Uterus (tissue), 4 donors: ENCODE data around the gene UCK1. TPM values are rescaled to one million over a fixed set of nuclear protein-coding genes. Genes with fewer than 3 reads are reported as not detected.
A peak's percentile ranks its signal among the peaks of the same experiment; 100 is the strongest.

Experiments used
- DNase-seq, 2 donors: peaks; one replicate each; pipeline ENCODE4 v3.0.0-alpha.2; 2019 to 2020
- H3K27ac ChIP-seq, 2 donors: fragments of 200-600 bp; sonication (generic); 1 replicate in 1 of 2; 2 replicates in 1 of 2; pipeline ENCODE4 v1.5.1; 2016 to 2018
- H3K27me3 ChIP-seq, 2 donors: fragments of 200-600 bp; sonication (generic); one replicate each; pipeline ENCODE4 v1.5.1; 2018 to 2019; ENCODE audit warnings: control low read depth in 1 of 2
- H3K36me3 ChIP-seq, 2 donors: fragments of 200-600 bp; sonication (generic); one replicate each; pipeline ENCODE4 v1.5.1; 2019; ENCODE audit warnings: control low read depth in 1 of 2
- H3K4me1 ChIP-seq, 2 donors: fragments of 200-600 bp; sonication (generic); one replicate each; pipeline ENCODE4 v1.5.1; 2018 to 2019; ENCODE audit warnings: control low read depth in 1 of 2
- H3K4me3 ChIP-seq, 2 donors: fragments of 200-600 bp; sonication (generic); 1 replicate in 1 of 2; 2 replicates in 1 of 2; pipeline ENCODE4 v1.5.1; 2018 to 2019; ENCODE audit warnings: mild to moderate bottlenecking in 1 of 2
- H3K9me3 ChIP-seq, 2 donors: fragments of 200-600 bp; sonication (generic); one replicate each; pipeline ENCODE4 v1.5.1; 2019; ENCODE audit warnings: control low read depth in 1 of 2
- CTCF ChIP-seq, 4 experiments: fragments of 200-600 bp in 2 of 4; fragments of 450-650 bp in 2 of 4; sonication (generic) in 2 of 4; IDR thresholded peaks; one replicate each; pipeline ENCODE4 v1.5.1; 2016 to 2019; ENCODE audit warnings: antibody characterized with exemption in 4 of 4, mild to moderate bottlenecking in 2 of 4, moderate library complexity in 1 of 4
- POLR2A ChIP-seq, 2 donors: fragments of 450-650 bp; IDR thresholded peaks; one replicate each; pipeline ENCODE4 v1.6.1; 2016; ENCODE audit warnings: antibody characterized with exemption in 2 of 2, mild to moderate bottlenecking in 1 of 2, moderate library complexity in 1 of 2
- intact Hi-C: fragments of 100-400 bp; cut with DNase I; formaldehyde crosslinking; loops from one replicate; pipeline ENCODE4 v1.15.1; 2023; ENCODE audit warnings: low total_unique reads
- total RNA-seq, 4 donors: library from RNA; depleted of rRNA in 3 of 4; stranded (reverse); fragments of >200 nt in 3 of 4; gene quantifications; one replicate each; pipeline versions ENCODE4 v1.1.0 to v1.2.4, GENCODE V29; 2014 to 2023
- donor health status: DM: yes; HTN: yes; CAD: no.

Gene UCK1
- total RNA-seq = 10 to 100 TPM in 3 of 4 donors, 1 to 10 TPM in 1; 7.7 to 37.7 (median 18.6) TPM

- Histone ChIP-seq H3K4me3 (peak within 1 kb of the TSS; percentile 47 to 100), H3K27me3 (no peaks in the 10 kb centered on the region), H3K9me3 (no peaks in the 10 kb centered on the region), H3K4me1 (no peaks in the 10 kb centered on the region), H3K36me3 (no peaks in the 10 kb centered on the region), H3K27ac (peak within 1 kb of the TSS; percentile 80 to 91)
- peak; percentile 72 for DNase-seq
- intact Hi-C loops = no loop called here
- TF ChIP-seq CTCF (IDR thresholded peaks at IDR 0.05) (peak in 1 of 4 experiments; percentile 34), POLR2A (IDR thresholded peaks at IDR 0.05) (peak; percentile 32 to 81)
Observed at GRCh38 chr9:131530920-131531832, at the start of gene UCK1. Gene UCK1, minus strand, starts transcription at chr9:131531263. Its CDS starts 89 bp downstream, at chr9:131531174.

- no peak overlapping the region for H3K4me3 ChIP-seq
- H3K36me3 ChIP-seq = no peaks in the 10 kb centered on the region
Observed at GRCh38 chr9:131580358-131580757, 49.3 kb upstream of the UCK1 start.

GRCh38 chr9:131579789-131580211 lies 48.7 kb upstream of the UCK1 start:
- no peaks in the 10 kb centered on the region for H3K9me3 ChIP-seq
- no peaks in the 10 kb centered on the region for H3K36me3 ChIP-seq
- H3K27me3 ChIP-seq = no peaks in the 10 kb centered on the region
- H3K4me3 ChIP-seq = no peak overlapping the region
- no peak for DNase-seq
- no peak overlapping the region for H3K27ac ChIP-seq
- H3K4me1 ChIP-seq = no peaks in the 10 kb centered on the region
- intact Hi-C loops = no loop called here
- no peak for TF ChIP-seq POLR2A (IDR thresholded peaks at IDR 0.05)
- no peak for TF ChIP-seq CTCF (IDR thresholded peaks at IDR 0.05)

More at GRCh38 chr9:131580358-131580757, 49.3 kb upstream of the UCK1 start:
- Histone ChIP-seq H3K27me3 (no peaks in the 10 kb centered on the region), H3K27ac (no peak overlapping the region), H3K9me3 (no peaks in the 10 kb centered on the region), H3K4me1 (no peaks in the 10 kb centered on the region)
- intact Hi-C loops = no loop called here
- TF ChIP-seq CTCF (IDR thresholded peaks at IDR 0.05) (no peak), POLR2A (IDR thresholded peaks at IDR 0.05) (no peak)
- DNase-seq = no peak

DNA sequence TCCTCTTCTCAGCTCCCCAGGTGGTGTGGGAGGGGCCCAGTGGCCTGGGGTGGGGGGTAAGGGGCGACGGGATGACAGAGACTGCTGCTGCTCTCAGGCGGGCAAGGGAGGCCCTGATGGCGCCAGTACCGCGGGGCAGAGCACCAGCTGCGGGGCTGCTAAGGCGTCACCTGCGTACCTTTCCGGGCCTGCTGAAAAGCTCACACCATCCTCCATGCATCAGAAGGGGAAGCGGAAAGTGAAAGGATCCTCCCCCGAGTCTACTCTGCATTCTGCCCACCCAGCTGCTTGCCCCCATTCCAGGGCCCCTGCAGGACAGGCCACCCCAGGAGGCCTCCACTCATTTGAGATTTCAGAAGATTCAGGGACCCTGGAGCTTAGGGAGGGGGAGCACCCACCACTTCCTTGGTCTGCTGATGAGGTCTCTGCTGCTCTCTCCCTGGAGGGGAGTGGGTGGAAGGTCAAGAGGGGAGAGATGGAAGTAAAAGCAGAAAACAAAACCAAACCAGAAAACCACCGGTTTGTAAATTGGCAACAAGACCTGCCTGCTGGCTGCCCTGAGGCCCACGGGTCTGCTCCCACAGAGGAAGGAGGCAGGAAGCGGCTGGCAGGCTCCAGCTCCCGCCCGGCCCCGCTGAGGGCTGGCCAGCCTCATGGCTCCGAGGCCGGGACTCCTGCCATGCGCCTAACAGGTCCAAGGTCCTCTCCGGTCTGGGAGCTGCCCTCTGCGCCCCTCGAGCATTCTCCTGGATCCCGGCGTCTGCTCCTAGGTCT lies 47.9 kb upstream of the UCK1 start:
- Histone ChIP-seq H3K36me3 (no peaks in the 10 kb centered on the region), H3K4me1 (no peaks in the 10 kb centered on the region), H3K9me3 (no peaks in the 10 kb centered on the region), H3K4me3 (no peak overlapping the region), H3K27me3 (no peaks in the 10 kb centered on the region), H3K27ac (no peak overlapping the region)
- intact Hi-C loops = no loop called here
- no peak for DNase-seq
- TF ChIP-seq CTCF (IDR thresholded peaks at IDR 0.05) (no peak), POLR2A (IDR thresholded peaks at IDR 0.05) (no peak)
